ENCODE results near the gene COX6B2. TPM values are rescaled to one million over a fixed set of nuclear protein-coding genes. Genes with fewer than 3 reads are reported as not detected.

The COX6B2 gene
- total RNA-seq, 1 donor from 2014 or later, result 0.87 TPM

DNA sequence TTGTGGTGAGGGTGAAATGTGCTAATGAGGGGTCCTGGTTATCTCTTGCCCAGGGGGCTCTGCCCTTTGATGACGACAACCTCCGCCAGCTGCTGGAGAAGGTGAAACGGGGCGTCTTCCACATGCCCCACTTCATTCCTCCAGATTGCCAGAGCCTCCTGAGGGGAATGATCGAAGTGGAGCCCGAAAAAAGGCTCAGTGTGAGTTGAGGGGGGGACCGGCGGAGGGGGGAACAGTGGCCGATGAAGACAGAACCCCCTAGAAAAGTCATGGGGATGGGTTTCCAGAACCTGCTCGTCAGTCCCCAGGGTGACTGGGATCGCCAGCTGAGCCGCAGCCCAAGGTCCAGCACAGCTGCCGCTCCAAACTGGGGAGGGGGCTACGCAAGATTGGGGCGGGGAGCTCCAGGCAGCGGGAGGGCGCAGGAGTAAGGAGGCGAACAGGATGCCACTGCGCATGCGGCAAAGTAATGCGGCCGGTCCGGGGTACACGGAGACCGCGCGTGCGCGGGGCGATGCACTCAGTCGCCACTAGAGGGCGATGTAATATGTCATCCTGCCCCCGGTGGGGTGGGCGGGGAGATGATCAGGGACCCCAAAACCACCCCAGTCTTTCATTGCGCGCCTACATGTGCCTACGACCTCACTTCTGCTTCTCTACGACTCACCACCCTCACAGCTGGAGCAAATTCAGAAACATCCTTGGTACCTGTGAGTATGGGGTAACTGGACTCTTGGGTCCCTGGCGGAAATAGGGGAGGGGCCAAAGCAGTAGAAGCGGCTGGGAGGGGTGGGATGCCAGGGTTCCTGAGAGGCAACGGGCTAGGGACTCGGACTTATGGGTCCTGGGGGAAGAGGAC, 52.8 kb downstream of the COX6B2 start:
- Mint-ChIP-seq H3K4me3 (peak overlapping the region; percentile 67), H3K27me3 (no peaks in the 10 kb centered on the region), H3K4me1 (ENCODE audit: unreplicated experiment) (peaks cover 12% of the 10 kb centered on the region), H3K9me3 (no peaks in the 10 kb centered on the region), H3K36me3 (peaks cover 8% of the 10 kb centered on the region), H3K27ac (peak overlapping the region; percentile 34)
- DNase-seq (ENCODE audit: extremely low spot score, unreplicated experiment), result peak; percentile 92
- TF ChIP-seq, protein P1, sequence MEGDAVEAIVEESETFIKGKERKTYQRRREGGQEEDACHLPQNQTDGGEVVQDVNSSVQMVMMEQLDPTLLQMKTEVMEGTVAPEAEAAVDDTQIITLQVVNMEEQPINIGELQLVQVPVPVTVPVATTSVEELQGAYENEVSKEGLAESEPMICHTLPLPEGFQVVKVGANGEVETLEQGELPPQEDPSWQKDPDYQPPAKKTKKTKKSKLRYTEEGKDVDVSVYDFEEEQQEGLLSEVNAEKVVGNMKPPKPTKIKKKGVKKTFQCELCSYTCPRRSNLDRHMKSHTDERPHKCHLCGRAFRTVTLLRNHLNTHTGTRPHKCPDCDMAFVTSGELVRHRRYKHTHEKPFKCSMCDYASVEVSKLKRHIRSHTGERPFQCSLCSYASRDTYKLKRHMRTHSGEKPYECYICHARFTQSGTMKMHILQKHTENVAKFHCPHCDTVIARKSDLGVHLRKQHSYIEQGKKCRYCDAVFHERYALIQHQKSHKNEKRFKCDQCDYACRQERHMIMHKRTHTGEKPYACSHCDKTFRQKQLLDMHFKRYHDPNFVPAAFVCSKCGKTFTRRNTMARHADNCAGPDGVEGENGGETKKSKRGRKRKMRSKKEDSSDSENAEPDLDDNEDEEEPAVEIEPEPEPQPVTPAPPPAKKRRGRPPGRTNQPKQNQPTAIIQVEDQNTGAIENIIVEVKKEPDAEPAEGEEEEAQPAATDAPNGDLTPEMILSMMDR (conservative IDR thresholded peaks at IDR 0.05), result peak; percentile 98

- H3K27ac Mint-ChIP-seq, result no peak overlapping the region
- TF ChIP-seq, protein P1 (conservative IDR thresholded peaks at IDR 0.05), result no peak
- DNase-seq (ENCODE audit: extremely low spot score, unreplicated experiment), result no peak
- H3K4me3 Mint-ChIP-seq, result peak overlapping the region; percentile 67
- H3K27me3 Mint-ChIP-seq, result no peaks in the 10 kb centered on the region
- H3K36me3 Mint-ChIP-seq, result peaks cover 10% of the 10 kb centered on the region
- H3K9me3 Mint-ChIP-seq, result no peaks in the 10 kb centered on the region
- peaks cover 12% of the 10 kb centered on the region for H3K4me1 Mint-ChIP-seq (ENCODE audit: unreplicated experiment)
These were observed 53.5 kb downstream of the COX6B2 start for GRCh38 chr19:55300886-55301458.

- TF ChIP-seq, protein P1 (conservative IDR thresholded peaks at IDR 0.05), result no peak
- Mint-ChIP-seq H3K36me3 (peaks cover 6% of the 10 kb centered on the region), H3K27ac (no peak overlapping the region), H3K9me3 (no peaks in the 10 kb centered on the region), H3K27me3 (no peaks in the 10 kb centered on the region), H3K4me3 (no peak overlapping the region), H3K4me1 (ENCODE audit: unreplicated experiment) (peaks cover 12% of the 10 kb centered on the region)
- DNase-seq (ENCODE audit: extremely low spot score, unreplicated experiment), result no peak
These were observed 54.5 kb downstream of the COX6B2 start for GRCh38 chr19:55299991-55300390.

Other genes with a start within 250 kb of the COX6B2 start
- 102 and 113 TPM in 2 replicates for gene PPP1R12C, start 237.1 kb downstream of the COX6B2 start, total RNA-seq (ENCODE audit: low replicate concordance)
- 27.6 and 83.1 TPM in 2 replicates for gene TNNT1, start 205.5 kb downstream of the COX6B2 start, total RNA-seq (ENCODE audit: low replicate concordance)
- 2.1 and 4.3 TPM in 2 replicates for gene TNNI3, start 197.0 kb downstream of the COX6B2 start, total RNA-seq (ENCODE audit: low replicate concordance)
- gene DNAAF3, start 188.1 kb downstream of the COX6B2 start, total RNA-seq (ENCODE audit: low replicate concordance), result 5.9 and 12.2 TPM in 2 replicates
- 5.0 and 9.1 TPM in 2 replicates for gene SYT5, start 174.4 kb downstream of the COX6B2 start, total RNA-seq (ENCODE audit: low replicate concordance)
- 3.9 and 4.3 TPM in 2 replicates for gene PTPRH, start 145.2 kb downstream of the COX6B2 start, total RNA-seq (ENCODE audit: low replicate concordance)
- gene TMEM86B, start 126.0 kb downstream of the COX6B2 start, total RNA-seq (ENCODE audit: low replicate concordance), result 14.4 and 19.0 TPM in 2 replicates
- gene PPP6R1, start 95.7 kb downstream of the COX6B2 start, total RNA-seq (ENCODE audit: low replicate concordance), result 71.5 and 72.3 TPM in 2 replicates
- gene HSPBP1, start 74.6 kb downstream of the COX6B2 start, total RNA-seq (ENCODE audit: low replicate concordance), result 37.8 and 50.7 TPM in 2 replicates
- gene BRSK1, start 70.7 kb downstream of the COX6B2 start, total RNA-seq (ENCODE audit: low replicate concordance), result 9.8 and 32.3 TPM in 2 replicates
- gene TMEM150B, start 29.4 kb downstream of the COX6B2 start, total RNA-seq (ENCODE audit: low replicate concordance), result 1.2 and 1.6 TPM in 2 replicates
- 26.9 and 32.9 TPM in 2 replicates for gene KMT5C, start 14.8 kb downstream of the COX6B2 start, total RNA-seq (ENCODE audit: low replicate concordance)
- gene GARIN5B, start 8.5 kb upstream of the COX6B2 start, total RNA-seq (ENCODE audit: low replicate concordance), result not detected in 2 replicates
- 0.46 and 0.48 TPM in 2 replicates for gene IL11, start 15.7 kb upstream of the COX6B2 start, total RNA-seq (ENCODE audit: low replicate concordance)
- 2.6 and 2.8 TPM in 2 replicates for gene TMEM190, start 22.1 kb upstream of the COX6B2 start, total RNA-seq (ENCODE audit: low replicate concordance)
- 8.1 and 14.0 TPM in 2 replicates for gene TMEM238, start 29.6 kb upstream of the COX6B2 start, total RNA-seq (ENCODE audit: low replicate concordance)
- gene RPL28, start 31.2 kb upstream of the COX6B2 start, total RNA-seq (ENCODE audit: low replicate concordance), result 1,799 and 2,072 TPM in 2 replicates
- gene UBE2S, start 53.1 kb upstream of the COX6B2 start, total RNA-seq (ENCODE audit: low replicate concordance), result 40.7 and 91.3 TPM in 2 replicates
- 0.05 and 0.22 TPM in 2 replicates for gene SHISA7, start 88.6 kb upstream of the COX6B2 start, total RNA-seq (ENCODE audit: low replicate concordance)
- 44.2 and 47.5 TPM in 2 replicates for gene ISOC2, start 106.9 kb upstream of the COX6B2 start, total RNA-seq (ENCODE audit: low replicate concordance)
- gene C19orf85, start 110.0 kb upstream of the COX6B2 start, total RNA-seq (ENCODE audit: low replicate concordance), result not detected in 2 replicates
- gene ZNF628, start 121.9 kb upstream of the COX6B2 start, total RNA-seq (ENCODE audit: low replicate concordance), result 10.3 and 13.2 TPM in 2 replicates
- gene NAT14, start 130.5 kb upstream of the COX6B2 start, total RNA-seq (ENCODE audit: low replicate concordance), result 46.5 and 64.3 TPM in 2 replicates
- 0.83 and 1.5 TPM in 2 replicates for gene SSC5D, start 133.7 kb upstream of the COX6B2 start, total RNA-seq (ENCODE audit: low replicate concordance)
- gene SBK2, start 182.4 kb upstream of the COX6B2 start, total RNA-seq (ENCODE audit: low replicate concordance), result 0.75 TPM in 1 of 2 replicates, not detected in the other
- 0.24 and 0.36 TPM in 2 replicates for gene SBK3, start 190.8 kb upstream of the COX6B2 start, total RNA-seq (ENCODE audit: low replicate concordance)
- gene ZNF579, start 226.1 kb upstream of the COX6B2 start, total RNA-seq (ENCODE audit: low replicate concordance), result 21.1 and 23.9 TPM in 2 replicates
- 18.4 and 22.4 TPM in 2 replicates for gene FIZ1, start 244.8 kb upstream of the COX6B2 start, total RNA-seq (ENCODE audit: low replicate concordance)
- gene ZNF524, start 245.6 kb upstream of the COX6B2 start, total RNA-seq (ENCODE audit: low replicate concordance), result 13.6 and 23.9 TPM in 2 replicates

Measured in type B pancreatic cell (in vitro differentiated cells).